Spleen (tissue), 11 donors: Measurements from ENCODE around the gene NFATC1. TPM values are rescaled to one million over a fixed set of nuclear protein-coding genes. Genes with fewer than 3 reads are reported as not detected.
A peak's percentile ranks its signal among the peaks of the same experiment; 100 is the strongest.
"Not testable (repeated sequence)": the region's sequence is repeated elsewhere in the genome, so short reads cannot be mapped to it uniquely, and the experiment has no call there.

Experiments
- DNase-seq: peaks from one replicate; pipeline ENCODE4 v3.0.0-alpha.2; 2020
- H3K27ac ChIP-seq, 8 donors: fragments of 200-600 bp; sonication (generic) in 7 of 8; 1 replicate in 4 of 8; 2 replicates in 4 of 8; pipeline versions ENCODE4 v1.5.0 to v1.8.0; 2016 to 2021; ENCODE audit warnings: inconsistent platforms in 4 of 8, mild to moderate bottlenecking in 4 of 8, moderate library complexity in 1 of 8
- H3K27me3 ChIP-seq, 7 donors: fragments of 200-600 bp; sonication (generic) in 6 of 7; replicated peaks in 1 of 7; 1 replicate in 4 of 7; 2 replicates in 3 of 7; pipeline versions ENCODE4 v1.5.0 to v1.8.0; 2016 to 2021; ENCODE audit warnings: inconsistent platforms in 3 of 7, mild to moderate bottlenecking in 1 of 7
- H3K36me3 ChIP-seq, 6 donors: fragments of 200-600 bp; sonication (generic) in 5 of 6; 1 replicate in 4 of 6; 2 replicates in 2 of 6; pipeline versions ENCODE4 v1.5.0 to v1.8.0; 2016 to 2021; ENCODE audit warnings: inconsistent platforms in 2 of 6
- H3K4me1 ChIP-seq, 6 donors: fragments of 200-600 bp; sonication (generic) in 5 of 6; 1 replicate in 3 of 6; 2 replicates in 3 of 6; pipeline versions ENCODE4 v1.5.0 to v1.8.0; 2016 to 2021; ENCODE audit warnings: inconsistent platforms in 3 of 6
- H3K4me3 ChIP-seq, 8 donors: fragments of 200-600 bp; sonication (generic) in 7 of 8; 1 replicate in 4 of 8; 2 replicates in 4 of 8; pipeline versions ENCODE4 v1.5.0 to v1.8.0; 2016 to 2021; ENCODE audit warnings: inconsistent platforms in 4 of 8, mild to moderate bottlenecking in 4 of 8, moderate library complexity in 2 of 8
- H3K9me3 ChIP-seq, 8 donors: fragments of 200-600 bp; sonication (generic) in 7 of 8; 1 replicate in 4 of 8; 2 replicates in 4 of 8; pipeline versions ENCODE4 v1.5.0 to v1.8.0; 2016 to 2021; ENCODE audit warnings: inconsistent platforms in 4 of 8
- CTCF ChIP-seq, 11 experiments: fragments of 200-600 bp in 7 of 11; fragments of 450-650 bp in 4 of 11; sonication (generic) in 4 of 11; IDR thresholded peaks in 8 of 11; conservative IDR thresholded peaks in 3 of 11; 1 replicate in 7 of 11; 2 replicates in 4 of 11; pipeline versions ENCODE4 v1.4.0 to v1.8.0; 2016 to 2021; ENCODE audit warnings: antibody characterized with exemption in 11 of 11, inconsistent platforms in 4 of 11, mild to moderate bottlenecking in 1 of 11
- POLR2A ChIP-seq, 3 donors: fragments of 450-650 bp; IDR thresholded peaks; one replicate each; pipeline ENCODE4 v1.5.1; 2017; ENCODE audit warnings: antibody characterized with exemption in 3 of 3, mild to moderate bottlenecking in 1 of 3
- POLR2AphosphoS5 ChIP-seq, 3 donors: sonication (generic); formaldehyde crosslinking; IDR thresholded peaks; one replicate each; pipeline ENCODE4 v1.5.1; 2017; ENCODE audit warnings: antibody characterized with exemption in 3 of 3
- WGBS, 5 donors: extraction: QIAGEN DNeasy Blood & Tissue Kit in 3 of 5; methylation state at CpG; one replicate each; pipeline versions ENCODE4 v1.1.5 to v1.1.7; 2013 to 2018; 5-methylcytosine and 5-hydroxymethylcytosine counted together
- intact Hi-C: fragments of 100-400 bp; cut with DNase I; formaldehyde crosslinking; loops from one replicate; pipeline ENCODE4 v1.15.0; 2023; ENCODE audit warnings: low total_unique reads
- polyA plus RNA-seq, 3 donors: library from polyadenylated mRNA; stranded (reverse); fragments of 200-250 nt; gene quantifications; one replicate each; pipeline ENCODE4 v1.2.1, GENCODE V29; 2013
- total RNA-seq, 7 donors: library from RNA; depleted of rRNA in 3 of 7; stranded (reverse); fragments of >200 nt in 3 of 7; fragmentation: NEBNext Ultra II Directional in 4 of 7; extraction: Animal tissue kit (Norgen Biotek cat#: 25700) in 4 of 7; gene quantifications; one replicate each; pipeline versions ENCODE4 v1.1.0 to v1.2.1, GENCODE V29; 2016 to 2021
- donor health status: healthy with polysubstance abuse.
- donor health status: DM: no; HTN: no; CAD: no; lungs with moderate emphysema.
- donor health status: DM: no; HTN: no; CAD: no.
- donor health status: Bipolar disorder and iron deficiency.
- donor health status: healthy.
- donor health status: DM: no; HTN: no; CAD: no.
- donor health status: DM: yes; HTN: yes; CAD: no.

Gene NFATC1
- total and polyA plus RNA-seq, 10 donors = 20.7 to 64.9 (median 47.4) TPM

- TF ChIP-seq CTCF (IDR thresholded peaks at IDR 0.05 in 8 of 11, conservative IDR thresholded peaks at IDR 0.05 in 3 of 11) (no peak), POLR2AphosphoS5 (IDR thresholded peaks at IDR 0.05) (no peak), POLR2A (IDR thresholded peaks at IDR 0.05) (no peak)
- 93 to 97% (median 94%) methylated on average over 10 of the region's 10 CpGs for whole genome bisulfite sequencing, 5 donors
- peak; percentile 59 for DNase-seq
These were observed 20.1 kb upstream of the NFATC1 start for GRCh38 chr18:79375441-79376154.

GRCh38 chr18:79376661-79377060 lies 19.1 kb upstream of the NFATC1 start:
- Histone ChIP-seq H3K36me3 (peaks cover 0 to 73% (median 18%) of the 10 kb centered on the region in 6 donors), H3K4me1 (peaks cover 6 to 18% (median 11%) of the 10 kb centered on the region in 6 donors)
- intact Hi-C loops, H3K4me3 ChIP-seq, H3K27me3 ChIP-seq, DNase-seq, H3K9me3 ChIP-seq, H3K27ac ChIP-seq: not testable (repeated sequence)
- 77 to 97% (median 90%) methylated on average over 12 of the region's 12 CpGs for WGBS, 5 donors

More at GRCh38 chr18:79375441-79376154, 20.1 kb upstream of the NFATC1 start:
- Histone ChIP-seq H3K9me3 (no peaks in the 10 kb centered on the region), H3K36me3 (peaks cover 0 to 81% (median 18%) of the 10 kb centered on the region in 6 donors), H3K4me3 (no peak overlapping the region), H3K27me3 (no peaks in the 10 kb centered on the region), H3K27ac (no peak overlapping the region), H3K4me1 (peaks cover 6 to 16% (median 11%) of the 10 kb centered on the region in 6 donors)
- intact Hi-C loops = no loop called here

GRCh38 chr18:79377187-79377891 lies 18.4 kb upstream of the NFATC1 start:
- DNase-seq = peak; percentile 74
- WGBS, 5 donors = 83 to 92% (median 89%) methylated on average over 9 to 19 of the region's 19 CpGs
- H3K4me3 ChIP-seq = no peak overlapping the region
- H3K9me3 ChIP-seq = no peaks in the 10 kb centered on the region
- peaks cover 0 to 67% (median 18%) of the 10 kb centered on the region in 6 donors for H3K36me3 ChIP-seq
- TF ChIP-seq POLR2A (IDR thresholded peaks at IDR 0.05) (no peak), POLR2AphosphoS5 (IDR thresholded peaks at IDR 0.05) (no peak), CTCF (IDR thresholded peaks at IDR 0.05 in 8 of 11, conservative IDR thresholded peaks at IDR 0.05 in 3 of 11) (no peak)
- peaks cover 6 to 18% (median 11%) of the 10 kb centered on the region in 6 donors for H3K4me1 ChIP-seq
- H3K27me3 ChIP-seq = no peaks in the 10 kb centered on the region
- intact Hi-C loops = no loop called here
- H3K27ac ChIP-seq = no peak overlapping the region

GRCh38 chr18:79378536-79379250 lies 17.0 kb upstream of the NFATC1 start:
- WGBS, 5 donors = 45 to 64% (median 47%) methylated on average over 35 to 48 of the region's 48 CpGs
- Histone ChIP-seq H3K36me3 (peaks cover 0 to 59% (median 18%) of the 10 kb centered on the region in 6 donors), H3K4me1 (peaks cover 6 to 18% (median 11%) of the 10 kb centered on the region in 6 donors), H3K27ac (no peak overlapping the region), H3K27me3 (no peaks in the 10 kb centered on the region), H3K4me3 (no peak overlapping the region), H3K9me3 (no peaks in the 10 kb centered on the region)
- DNase-seq = peak; percentile 95
- intact Hi-C loops = no loop called here
- peak; percentile 93 to 99 (median 97) for TF ChIP-seq CTCF (IDR thresholded peaks at IDR 0.05 in 8 of 11, conservative IDR thresholded peaks at IDR 0.05 in 3 of 11)
- no peak for TF ChIP-seq POLR2A (IDR thresholded peaks at IDR 0.05)
- TF ChIP-seq POLR2AphosphoS5 (IDR thresholded peaks at IDR 0.05) = peak; percentile 71 to 84 (median 76)
